Subcutaneous adipose tissue (tissue), 4 donors: Measurements from ENCODE around the gene TMEM273. TPM values are rescaled to one million over a fixed set of nuclear protein-coding genes. Genes with fewer than 3 reads are reported as not detected.

Experiments used
- CTCF ChIP-seq: fragments of 450-650 bp; IDR thresholded peaks from one replicate; pipeline ENCODE4 v1.5.1; 2016; ENCODE audit warnings: low read depth, mild to moderate bottlenecking, control low read depth, antibody characterized with exemption, moderate library complexity
- total RNA-seq, 4 donors: library from RNA; depleted of rRNA; stranded (reverse); fragments of >200 nt; gene quantifications; one replicate each; pipeline ENCODE4 v1.1.0, GENCODE V29; 2016

TMEM273 gene
- total RNA-seq, 4 donors from 2014 or later = 16.1 to 48.0 (median 28.3) TPM

GRCh38 chr10:49175587-49176309 is 12.4 kb downstream of the TMEM273 start:
- TF ChIP-seq CTCF = no peak

- no peak for TF ChIP-seq CTCF
Measured at GRCh38 chr10:49174926-49175500, 13.2 kb downstream of the TMEM273 start.

- no peak for TF ChIP-seq CTCF
Measured at GRCh38 chr10:49174261-49174925, 13.8 kb downstream of the TMEM273 start.

GRCh38 chr10:49173853-49174252 is 14.3 kb downstream of the TMEM273 start:
- TF ChIP-seq CTCF = no peak

GRCh38 chr10:49173201-49173772 is 14.9 kb downstream of the TMEM273 start:
- TF ChIP-seq CTCF = no peak

- TF ChIP-seq CTCF = no peak
Measured at GRCh38 chr10:49172777-49173132, 15.4 kb downstream of the TMEM273 start.
